Stimulated activated CD4-positive, alpha-beta T cell treated with anti-CD3 and anti-CD28 coated beads, Interleukin-2, amount 100 ng/mL, for 4 hours (primary cell): ENCODE results near the gene MB21D2.
"Not testable (repeated sequence)": the region's sequence is repeated elsewhere in the genome, so short reads cannot be mapped to it uniquely, and the experiment has no call there.

Experiments
- DNase-seq: peaks from one replicate; pipeline ENCODE4 v3.0.0-alpha.2; 2020; ENCODE audit warnings: low read depth

MB21D2 gene

GRCh38 chr3:192858849-192859585, 58.6 kb downstream of the MB21D2 start:
- no peak for DNase-seq

GRCh38 chr3:192857260-192857661, 60.4 kb downstream of the MB21D2 start:
- no peak for DNase-seq

GRCh38 chr3:192855434-192855833, 62.2 kb downstream of the MB21D2 start:
- DNase-seq: no peak

GRCh38 chr3:192851821-192852372, 65.8 kb downstream of the MB21D2 start:
- no peak for DNase-seq

GRCh38 chr3:192850451-192850981, 67.1 kb downstream of the MB21D2 start:
- DNase-seq: peak; percentile 13

GRCh38 chr3:192849821-192850220, 67.8 kb downstream of the MB21D2 start:
- DNase-seq: not testable (repeated sequence)

- DNase-seq: no peak
Measured at GRCh38 chr3:192848371-192849233, 69.1 kb downstream of the MB21D2 start.

GRCh38 chr3:192847941-192848340, 69.7 kb downstream of the MB21D2 start:
- DNase-seq: no peak

GRCh38 chr3:192845526-192845855, 72.2 kb downstream of the MB21D2 start:
- DNase-seq: no peak

GRCh38 chr3:192844836-192845525, 72.7 kb downstream of the MB21D2 start:
- DNase-seq: no peak

GRCh38 chr3:192844486-192844765, 73.2 kb downstream of the MB21D2 start:
- no peak for DNase-seq

- no peak for DNase-seq
Measured at GRCh38 chr3:192843723-192844485, 73.8 kb downstream of the MB21D2 start.

GRCh38 chr3:192843119-192843518, 74.5 kb downstream of the MB21D2 start:
- DNase-seq: no peak

GRCh38 chr3:192842711-192843110, 74.9 kb downstream of the MB21D2 start:
- no peak for DNase-seq

- no peak for DNase-seq
Measured at GRCh38 chr3:192842138-192842537, 75.5 kb downstream of the MB21D2 start.

- no peak for DNase-seq
Measured at GRCh38 chr3:192841428-192841827, 76.2 kb downstream of the MB21D2 start.

- no peak for DNase-seq
Measured at GRCh38 chr3:192840143-192840836, 77.4 kb downstream of the MB21D2 start.

GRCh38 chr3:192835818-192836815, 81.5 kb downstream of the MB21D2 start:
- no peak for DNase-seq

GRCh38 chr3:192834428-192834827, 83.2 kb downstream of the MB21D2 start:
- DNase-seq: no peak
